IPS-15b (cell line): Measurements from ENCODE around the gene SLC22A25.
"Not testable (repeated sequence)": the region's sequence is repeated elsewhere in the genome, so short reads cannot be mapped to it uniquely, and the experiment has no call there.

Experiments used
- H3K27me3 ChIP-seq: one replicate; pipeline ENCODE4 v1.6.1; 2013; ENCODE audit warnings: low read length; ENCODE audit not compliant: control insufficient read depth, insufficient read depth
- H3K36me3 ChIP-seq: one replicate; pipeline ENCODE4 v1.6.1; 2013; ENCODE audit warnings: low read length; ENCODE audit not compliant: control insufficient read depth, insufficient read depth
- H3K4me1 ChIP-seq: one replicate; pipeline ENCODE4 v1.6.1; 2013; ENCODE audit warnings: mild to moderate bottlenecking, low read length; ENCODE audit not compliant: control insufficient read depth, insufficient read depth
- H3K4me3 ChIP-seq: one replicate; pipeline ENCODE4 v1.5.1; 2013; ENCODE audit warnings: low read depth, low read length
- H3K9ac ChIP-seq: one replicate; pipeline ENCODE4 v1.6.1; 2013; ENCODE audit warnings: low read depth, mild to moderate bottlenecking, low read length
- H3K9me3 ChIP-seq: one replicate; pipeline ENCODE4 v1.6.1; 2013; ENCODE audit warnings: mild to moderate bottlenecking, low read length; ENCODE audit not compliant: control insufficient read depth, insufficient read depth

The SLC22A25 gene

DNA sequence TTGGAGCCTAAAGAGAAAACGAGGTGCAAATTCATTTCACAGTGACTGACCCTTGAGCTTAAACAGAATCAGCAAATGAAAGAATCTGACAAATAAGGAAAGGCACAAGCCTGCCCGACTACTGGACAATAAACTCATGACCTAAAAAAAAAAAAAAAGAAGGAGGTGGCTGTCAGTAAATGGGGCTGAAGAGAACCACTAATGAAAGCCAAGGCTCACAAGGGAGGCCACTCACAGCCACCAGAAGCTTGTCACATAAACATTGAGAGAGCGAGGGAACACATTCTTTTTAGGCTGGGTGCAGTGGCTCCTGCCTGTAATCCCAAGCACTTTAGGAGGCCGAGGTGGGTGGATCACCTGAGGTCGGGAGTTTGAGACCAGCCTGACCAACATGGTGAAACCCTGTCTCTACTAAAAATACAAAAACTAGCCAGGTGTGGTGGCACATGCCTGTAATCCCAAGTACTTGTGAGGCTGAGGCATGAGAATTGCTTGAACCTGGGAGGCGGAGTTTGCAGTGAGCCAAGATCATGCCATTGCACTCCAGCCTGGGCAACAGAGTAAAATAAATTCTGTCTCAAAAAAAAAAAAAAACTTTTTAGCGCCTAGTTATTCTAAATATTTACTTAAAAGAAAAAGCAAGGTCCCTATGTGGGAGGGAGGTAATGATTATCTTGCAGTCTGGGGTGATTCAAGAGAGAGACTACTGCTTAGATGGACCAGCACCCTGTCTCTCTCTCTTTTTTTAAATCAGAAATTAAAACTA lies 4.0 kb upstream of the SLC22A25 start:
- H3K4me3 ChIP-seq, H3K4me1 ChIP-seq, H3K9me3 ChIP-seq, H3K27me3 ChIP-seq, H3K9ac ChIP-seq, H3K36me3 ChIP-seq: not testable (repeated sequence)

DNA sequence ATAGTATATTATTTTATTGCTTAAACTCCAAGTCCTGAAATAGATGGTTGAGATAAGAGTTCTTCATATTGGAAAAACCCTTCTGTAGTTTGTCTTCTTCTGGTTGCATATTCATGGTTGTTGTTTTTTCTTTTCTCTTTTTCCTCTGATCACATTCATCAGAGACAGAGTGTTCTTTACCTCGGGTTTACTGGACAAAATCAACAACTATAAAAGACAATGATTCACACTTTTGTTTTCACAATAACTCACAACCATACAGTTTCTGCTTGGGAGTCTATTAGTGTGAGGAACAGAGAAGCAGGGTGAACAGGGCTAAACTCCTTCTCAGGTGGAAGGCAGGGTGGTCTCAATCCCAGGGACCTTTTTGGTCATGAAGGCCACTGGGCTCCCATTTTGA lies 2.6 kb upstream of the SLC22A25 start:
- H3K36me3 ChIP-seq, result no peaks in the 10 kb centered on the region
- no peaks in the 10 kb centered on the region for H3K4me1 ChIP-seq
- H3K9ac ChIP-seq, result no peak overlapping the region
- no peaks in the 10 kb centered on the region for H3K9me3 ChIP-seq
- H3K4me3 ChIP-seq, result no peak overlapping the region
- H3K27me3 ChIP-seq, result no peaks in the 10 kb centered on the region

DNA sequence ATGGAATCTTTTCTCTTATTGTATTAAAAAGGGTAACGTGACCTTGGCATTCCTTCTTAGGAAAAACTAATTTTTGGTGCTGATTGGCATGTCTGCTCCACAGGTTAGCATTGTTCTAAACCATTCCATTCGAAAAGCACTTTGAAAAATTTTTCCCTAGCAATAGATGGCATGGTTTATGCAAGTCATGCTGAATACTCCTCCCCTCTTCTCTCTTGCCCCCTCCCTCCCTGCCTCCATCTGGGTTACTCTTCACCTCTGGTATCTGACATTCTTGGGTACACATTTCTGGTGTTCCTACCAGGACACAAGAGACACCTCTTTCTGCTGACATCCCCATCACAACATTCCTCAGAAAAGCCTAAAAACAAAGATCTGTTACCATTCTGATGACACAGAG lies 1.5 kb upstream of the SLC22A25 start:
- Histone ChIP-seq H3K36me3 (no peaks in the 10 kb centered on the region), H3K9ac (no peak overlapping the region), H3K27me3 (no peaks in the 10 kb centered on the region), H3K4me1 (no peaks in the 10 kb centered on the region), H3K9me3 (no peaks in the 10 kb centered on the region), H3K4me3 (no peak overlapping the region)

DNA sequence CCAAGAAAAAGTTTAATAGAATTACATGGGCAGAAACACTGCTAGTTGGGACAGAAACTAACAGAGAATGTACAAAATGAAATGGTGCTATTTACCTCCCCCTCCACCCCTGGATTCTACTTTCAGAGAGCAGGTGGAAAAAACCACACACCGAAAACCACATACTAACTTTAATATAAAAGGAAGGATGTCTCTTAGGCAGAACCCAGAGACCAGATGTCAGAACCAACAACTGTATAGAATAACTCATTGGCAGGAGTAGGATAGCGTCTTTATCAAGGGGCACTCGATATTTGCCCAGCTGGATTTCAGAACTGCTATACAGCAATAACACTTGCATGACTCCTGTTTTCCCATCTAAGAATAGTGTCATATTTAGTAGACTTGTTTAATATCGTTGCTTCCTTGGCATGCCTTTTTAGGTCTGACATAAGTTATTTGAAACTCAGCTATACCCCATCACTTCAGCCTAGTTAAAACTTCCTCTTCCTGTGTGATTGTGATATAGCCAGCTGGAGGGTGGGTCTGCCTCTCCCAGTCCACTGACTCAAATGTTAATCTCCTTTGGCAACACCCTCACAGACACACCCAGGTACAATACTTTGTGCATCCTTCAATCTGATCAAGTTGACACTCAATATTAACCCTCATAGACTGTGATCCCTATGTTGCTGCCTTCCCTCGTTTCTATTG lies 1.2 kb downstream of the SLC22A25 start:
- no peaks in the 10 kb centered on the region for H3K36me3 ChIP-seq
- no peaks in the 10 kb centered on the region for H3K27me3 ChIP-seq
- no peaks in the 10 kb centered on the region for H3K4me1 ChIP-seq
- H3K9ac ChIP-seq, result no peak overlapping the region
- no peak overlapping the region for H3K4me3 ChIP-seq
- no peaks in the 10 kb centered on the region for H3K9me3 ChIP-seq

DNA sequence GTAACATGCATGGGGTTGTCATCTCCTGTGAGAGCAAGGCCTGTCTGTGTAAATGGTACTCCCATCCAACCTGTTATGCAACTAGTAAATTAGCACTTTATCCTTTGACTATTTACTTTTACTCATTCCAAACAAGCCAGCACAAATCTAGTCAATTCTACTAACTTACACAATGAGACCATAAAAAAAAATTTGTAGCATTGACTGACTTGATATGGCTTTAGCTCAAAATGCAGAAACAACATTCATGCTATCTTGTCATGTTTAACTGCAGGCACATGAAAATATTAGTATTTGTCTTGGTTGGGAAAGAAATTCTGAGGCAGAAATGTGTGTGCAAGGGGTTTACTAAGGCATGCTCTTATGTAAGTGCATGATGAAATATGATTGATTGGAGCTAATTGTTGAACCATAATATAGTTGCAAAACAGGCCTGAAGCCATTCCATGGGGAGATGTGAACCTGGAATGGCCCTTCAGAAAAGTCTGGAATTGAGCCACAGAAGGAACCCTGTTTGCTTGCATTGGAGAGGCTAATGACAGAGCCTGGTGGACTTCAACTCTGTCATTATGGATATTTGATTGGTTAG lies 2.5 kb downstream of the SLC22A25 start:
- H3K4me3 ChIP-seq, result no peak overlapping the region
- H3K27me3 ChIP-seq, result no peaks in the 10 kb centered on the region
- no peaks in the 10 kb centered on the region for H3K4me1 ChIP-seq
- H3K9me3 ChIP-seq, result peaks cover 5% of the 10 kb centered on the region
- H3K36me3 ChIP-seq, result no peaks in the 10 kb centered on the region
- no peak overlapping the region for H3K9ac ChIP-seq

DNA sequence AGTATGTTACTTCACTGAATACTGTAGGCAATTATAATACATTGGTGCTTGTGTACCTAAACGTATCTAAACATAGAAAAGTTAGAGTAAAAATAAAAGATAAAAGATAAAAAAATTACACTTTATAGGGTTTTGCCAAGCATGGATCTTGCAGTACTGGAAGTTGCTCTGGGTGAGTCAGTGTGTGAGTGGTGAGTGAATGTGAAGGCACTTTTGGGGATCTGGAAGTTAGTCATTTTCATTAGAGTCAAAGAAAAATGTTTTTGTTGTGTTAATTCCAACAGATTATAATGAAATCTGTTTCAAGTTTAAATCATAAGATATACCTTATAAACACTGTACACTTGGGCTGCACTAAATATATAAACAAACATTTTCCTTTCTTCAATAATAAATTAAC lies 3.3 kb downstream of the SLC22A25 start:
- Histone ChIP-seq H3K4me1 (no peaks in the 10 kb centered on the region), H3K9ac (no peak overlapping the region), H3K4me3 (no peak overlapping the region), H3K36me3 (no peaks in the 10 kb centered on the region), H3K9me3 (peaks cover 5% of the 10 kb centered on the region), H3K27me3 (no peaks in the 10 kb centered on the region)

DNA sequence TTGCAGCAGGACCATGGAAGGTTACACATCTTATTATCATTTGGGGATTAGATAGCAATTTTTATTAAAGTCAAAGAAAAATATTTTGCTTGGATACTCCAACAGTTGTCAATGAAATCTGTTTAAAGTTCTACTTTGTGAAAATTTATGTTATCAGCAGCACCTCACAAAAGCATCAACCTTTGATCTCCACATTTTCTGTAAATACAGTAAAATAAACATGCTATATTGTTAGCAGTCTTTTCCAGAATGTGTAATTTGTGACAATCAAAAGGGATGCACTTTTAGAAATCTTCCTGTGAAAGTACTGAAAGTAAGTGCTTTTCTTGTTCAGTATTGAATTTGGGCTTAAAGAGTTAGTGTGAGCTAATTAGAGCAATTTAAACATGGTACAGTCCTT lies 4.1 kb downstream of the SLC22A25 start:
- Histone ChIP-seq H3K9ac (no peak overlapping the region), H3K4me1 (no peaks in the 10 kb centered on the region)

DNA sequence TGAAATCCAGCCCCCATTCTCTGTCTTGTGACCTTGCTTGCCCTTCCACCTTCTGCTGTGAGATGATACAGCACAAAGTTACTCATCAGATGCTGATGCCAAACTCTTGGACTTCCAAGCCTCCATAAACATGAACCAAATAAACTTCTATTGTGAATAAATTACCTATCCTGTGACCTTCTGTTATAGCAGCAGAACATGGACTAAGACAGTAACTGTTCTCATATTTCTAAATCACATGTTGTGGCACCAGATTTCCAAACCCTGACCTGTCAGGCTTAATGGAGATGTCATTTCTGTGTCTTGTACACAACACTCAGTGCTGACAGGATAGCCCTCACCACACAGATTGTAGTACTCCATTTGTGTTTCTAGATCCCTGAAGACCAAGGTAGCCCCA lies 6.0 kb downstream of the SLC22A25 start:
- no peak overlapping the region for H3K4me3 ChIP-seq
- H3K27me3 ChIP-seq, result no peaks in the 10 kb centered on the region
- peaks cover 5% of the 10 kb centered on the region for H3K9me3 ChIP-seq
- H3K9ac ChIP-seq, result no peak overlapping the region
- H3K4me1 ChIP-seq, result no peaks in the 10 kb centered on the region
- H3K36me3 ChIP-seq, result no peaks in the 10 kb centered on the region

More for the DNA sequence above, 4.1 kb downstream of the SLC22A25 start:
- Histone ChIP-seq H3K9me3 (peaks cover 5% of the 10 kb centered on the region), H3K36me3 (no peaks in the 10 kb centered on the region), H3K4me3 (no peak overlapping the region), H3K27me3 (no peaks in the 10 kb centered on the region)

DNA sequence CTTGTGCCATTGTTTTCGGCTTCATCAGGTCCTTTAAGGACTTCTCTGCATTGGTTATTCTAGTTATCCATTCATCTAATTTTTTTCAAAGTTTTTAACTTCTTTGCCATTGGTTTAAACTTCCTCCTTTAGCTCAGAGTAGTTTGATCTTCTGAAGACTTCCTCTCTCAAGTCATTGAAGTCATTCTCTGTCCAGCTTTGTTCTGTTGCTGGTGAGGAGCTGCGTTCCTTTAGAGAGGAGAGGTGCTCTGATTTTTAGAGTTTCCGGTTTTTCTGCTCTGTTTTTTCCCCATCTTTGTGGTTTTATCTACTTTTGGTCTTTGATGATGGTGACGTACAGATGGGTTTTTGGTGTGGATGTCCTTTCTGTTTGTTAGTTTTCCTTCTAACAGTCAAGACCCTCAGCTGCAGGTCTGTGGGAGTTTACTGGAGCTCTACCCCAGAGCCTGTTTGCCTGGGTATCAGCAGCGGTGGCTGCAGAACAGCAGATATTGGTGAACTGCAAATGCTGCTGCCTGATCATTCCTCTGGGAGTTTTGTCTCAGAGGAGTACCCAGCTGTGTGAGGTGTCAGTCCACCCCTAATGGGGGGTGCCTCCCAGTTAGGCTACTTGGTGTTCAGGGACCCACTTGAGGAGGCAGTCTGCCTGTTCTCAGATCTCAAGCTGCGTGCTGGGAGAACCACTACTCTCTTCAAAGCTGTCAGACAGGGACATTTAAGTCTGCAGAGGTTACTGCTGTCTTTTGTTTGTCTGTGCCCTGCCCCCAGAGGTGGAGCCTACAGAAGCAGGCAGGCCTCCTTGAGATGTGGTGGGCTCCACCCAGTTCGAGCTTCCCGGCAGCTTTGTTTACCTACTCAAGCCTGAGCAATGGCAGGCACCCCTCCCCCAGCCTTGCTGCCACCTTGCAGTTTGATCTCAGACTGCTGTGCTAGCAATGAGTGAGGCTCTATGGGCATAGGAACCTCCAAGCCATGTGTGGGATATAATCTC lies 7.6 kb downstream of the SLC22A25 start:
- not testable (repeated sequence) for H3K9ac ChIP-seq, H3K27me3 ChIP-seq, H3K4me1 ChIP-seq, H3K36me3 ChIP-seq, H3K4me3 ChIP-seq, H3K9me3 ChIP-seq

DNA sequence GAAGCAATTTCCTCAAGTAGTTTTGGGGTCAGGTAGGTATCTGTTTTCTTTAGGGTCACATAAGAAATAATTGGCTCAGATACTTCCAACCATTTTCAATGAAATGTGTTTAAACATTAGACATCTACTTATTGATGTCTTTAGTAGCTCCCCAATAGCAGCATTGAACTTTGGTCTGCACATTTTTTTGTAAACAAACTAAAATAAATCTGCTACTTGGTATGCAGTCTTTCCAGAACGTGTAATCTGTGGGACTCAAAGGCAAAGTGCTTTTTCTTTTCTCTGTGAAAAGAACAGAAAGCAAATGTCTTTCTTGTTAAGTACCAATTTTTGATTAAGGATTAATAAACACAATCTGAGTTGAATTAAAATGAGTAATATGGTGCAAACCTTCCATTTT lies 13.6 kb downstream of the SLC22A25 start:
- H3K4me1 ChIP-seq, result no peaks in the 10 kb centered on the region
- H3K9ac ChIP-seq, result no peak overlapping the region
- no peaks in the 10 kb centered on the region for H3K27me3 ChIP-seq
- no peaks in the 10 kb centered on the region for H3K36me3 ChIP-seq
- H3K4me3 ChIP-seq, result no peak overlapping the region
- H3K9me3 ChIP-seq, result no peaks in the 10 kb centered on the region

DNA sequence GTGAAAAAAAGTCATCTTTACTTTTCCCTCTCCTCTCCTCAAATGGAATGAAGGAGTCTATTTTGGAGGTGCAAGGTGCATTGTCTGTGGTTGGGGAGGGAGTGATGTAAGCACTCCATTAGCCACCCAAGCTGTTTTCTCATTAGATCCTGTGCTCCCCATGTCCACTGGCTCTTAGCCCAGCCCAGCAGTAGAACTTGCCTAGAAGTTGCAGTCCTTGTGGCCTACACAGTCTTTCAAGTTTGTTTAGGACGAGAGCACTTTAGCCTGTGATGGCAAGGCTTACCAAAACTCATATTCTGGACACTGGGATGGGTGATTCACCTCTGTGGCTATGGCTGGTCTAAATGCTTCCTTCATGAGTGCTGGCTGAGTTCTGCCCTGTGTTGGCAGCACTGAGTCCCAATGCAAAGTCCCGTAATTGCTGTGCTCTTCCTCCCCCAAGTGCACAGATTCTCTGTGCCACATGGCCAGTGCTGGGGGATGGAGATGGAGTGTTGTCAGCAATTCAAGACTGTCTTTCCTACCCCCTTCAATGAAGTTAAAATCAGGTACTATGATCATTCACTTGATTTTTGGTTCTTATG lies 15.8 kb downstream of the SLC22A25 start:
- Histone ChIP-seq H3K27me3 (no peaks in the 10 kb centered on the region), H3K36me3 (no peaks in the 10 kb centered on the region), H3K4me1 (no peaks in the 10 kb centered on the region), H3K4me3 (no peak overlapping the region), H3K9ac (no peak overlapping the region), H3K9me3 (no peaks in the 10 kb centered on the region)
